Tibial nerve (tissue), 4 donors: ENCODE data around the gene LARP4B.

Source experiments
- CTCF ChIP-seq, 5 experiments: fragments of 200-600 bp in 3 of 5; fragments of 450-650 bp in 2 of 5; sonication (generic) in 3 of 5; IDR thresholded peaks; one replicate each; pipeline ENCODE4 v1.5.1; 2016 to 2019; ENCODE audit warnings: antibody characterized with exemption in 5 of 5, mild to moderate bottlenecking in 3 of 5, moderate library complexity in 2 of 5
- EP300 ChIP-seq, 2 donors: sonication (generic); formaldehyde crosslinking; IDR thresholded peaks; one replicate each; pipeline ENCODE4 v1.6.1; 2017; ENCODE audit warnings: antibody characterized with exemption in 2 of 2, mild to moderate bottlenecking in 1 of 2
- POLR2A ChIP-seq, 2 donors: fragments of 450-650 bp; IDR thresholded peaks; one replicate each; pipeline ENCODE4 v1.6.1; 2017; ENCODE audit warnings: antibody characterized with exemption in 2 of 2, mild to moderate bottlenecking in 2 of 2, moderate library complexity in 2 of 2

DNA sequence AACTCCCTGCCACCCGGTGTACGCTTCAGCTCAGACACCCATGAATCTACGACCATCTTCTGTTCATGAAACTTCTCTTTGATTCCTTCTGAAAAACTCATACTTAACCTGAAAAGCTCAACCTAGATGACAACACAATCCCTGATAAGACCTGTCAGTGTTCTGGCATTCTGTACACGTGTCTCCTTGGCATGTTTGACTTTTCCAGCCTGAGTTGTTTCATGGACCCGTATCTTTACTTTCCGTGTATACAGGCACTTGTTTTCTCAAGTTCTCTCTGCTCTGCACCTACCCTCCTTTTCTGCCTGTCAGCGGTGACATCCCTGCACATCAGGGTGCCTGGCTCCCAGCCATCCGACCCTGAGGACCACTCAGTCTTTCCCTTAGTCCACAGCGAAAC is 103.3 kb downstream of the LARP4B start:
- TF ChIP-seq CTCF (IDR thresholded peaks at IDR 0.05), result no peak
- no peak for TF ChIP-seq EP300 (IDR thresholded peaks at IDR 0.05)
- no peak for TF ChIP-seq POLR2A (IDR thresholded peaks at IDR 0.05)
